GM19324 (cell line): ENCODE measurements around the gene CLEC1B.
A peak's percentile ranks its signal among the peaks of the same experiment; 100 is the strongest.
"Not testable (repeated sequence)": the region's sequence is repeated elsewhere in the genome, so short reads cannot be mapped to it uniquely, and the experiment has no call there.

Experiments
- ATAC-seq: cut with Tn5 transposase; IDR thresholded peaks from one replicate; pipeline ENCODE4 v1.9.1; 2021; ENCODE audit warnings: mild to moderate bottlenecking, moderate library complexity; ENCODE audit not compliant: unreplicated experiment, low FRiP score

CLEC1B gene

DNA sequence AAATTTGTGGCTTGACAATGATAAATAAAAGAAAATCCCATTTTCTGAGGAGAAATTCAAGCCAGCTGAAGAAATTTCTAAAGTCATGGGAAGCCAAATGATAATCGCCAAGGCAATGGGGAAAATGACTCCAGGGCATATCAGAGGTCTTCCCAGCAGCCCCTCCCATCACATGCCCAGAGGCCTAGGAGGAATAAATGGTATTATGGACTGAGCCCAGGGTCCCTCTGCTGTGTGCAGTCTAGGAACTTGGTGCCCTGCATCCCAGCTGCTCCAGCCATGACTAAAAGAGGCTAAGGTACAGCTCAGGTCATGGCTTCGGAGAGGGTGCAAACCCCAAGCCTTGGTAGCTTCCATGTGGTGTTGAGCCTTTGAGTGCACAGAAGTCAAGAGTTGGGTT lies 23.3 kb downstream of the CLEC1B start:
- no peak for ATAC-seq

DNA sequence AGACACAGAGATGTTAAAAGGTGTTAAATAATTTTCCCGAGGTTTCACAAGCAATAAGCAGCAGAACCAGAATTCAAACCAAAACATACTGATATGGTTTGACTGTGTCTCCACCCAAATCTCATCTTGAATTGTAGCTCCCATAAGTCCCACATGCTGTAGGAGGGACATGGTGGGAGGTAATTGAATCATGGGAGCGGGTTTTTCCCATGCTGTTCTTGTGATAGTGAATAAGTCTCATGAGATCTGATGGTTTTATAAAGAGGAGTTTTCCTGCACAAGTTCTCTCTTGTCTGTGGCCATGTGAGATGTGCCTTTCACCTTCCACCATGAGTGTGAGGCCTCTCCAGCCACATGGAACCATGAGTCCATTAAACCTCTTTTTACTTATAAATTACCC lies 24.2 kb downstream of the CLEC1B start:
- not testable (repeated sequence) for ATAC-seq

DNA sequence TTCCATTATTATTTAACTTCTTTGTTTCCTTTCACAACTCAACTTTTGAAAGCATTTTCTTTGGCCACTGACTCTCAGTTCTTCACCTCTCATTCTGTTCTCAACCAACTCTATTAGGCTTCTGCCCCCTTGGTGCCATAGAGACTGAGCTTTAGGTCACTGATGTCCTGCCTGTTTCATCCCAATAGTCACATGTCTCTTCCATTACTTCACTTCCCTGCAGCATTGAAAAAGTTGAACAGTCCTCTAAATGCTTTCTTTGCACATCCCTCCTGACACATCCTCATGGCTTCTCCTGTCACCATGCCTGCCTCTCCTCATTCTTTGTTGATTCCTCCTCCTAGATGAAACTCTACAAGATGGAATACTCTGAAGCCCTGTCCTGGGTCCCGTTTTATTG lies 25.0 kb downstream of the CLEC1B start:
- ATAC-seq: no peak

DNA sequence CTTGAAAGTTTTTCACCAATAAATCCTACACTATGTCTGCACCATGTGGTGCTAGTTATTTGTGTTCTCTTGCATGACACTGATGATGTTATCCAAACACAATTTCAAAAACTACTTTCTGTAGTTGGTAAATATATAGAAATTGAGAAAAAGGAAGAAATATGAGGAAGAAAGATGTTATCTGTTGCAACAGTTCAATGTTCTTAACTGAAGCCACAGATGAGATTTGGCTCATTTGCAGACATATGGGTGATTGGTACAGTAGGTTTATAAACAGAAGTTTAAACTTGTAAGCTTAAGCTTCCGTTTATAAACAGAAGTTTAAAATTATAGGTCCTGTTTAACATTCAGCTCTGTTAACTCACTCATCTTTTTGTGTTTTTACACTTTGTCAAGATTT lies 27.7 kb downstream of the CLEC1B start, which contains the start of gene CLEC12A:
TSS of gene CLEC12A (plus strand) at position 229 of the 400 bp plus-strand sequence. CDS start 188 bp downstream, outside the sequence.
- no peak for ATAC-seq

DNA sequence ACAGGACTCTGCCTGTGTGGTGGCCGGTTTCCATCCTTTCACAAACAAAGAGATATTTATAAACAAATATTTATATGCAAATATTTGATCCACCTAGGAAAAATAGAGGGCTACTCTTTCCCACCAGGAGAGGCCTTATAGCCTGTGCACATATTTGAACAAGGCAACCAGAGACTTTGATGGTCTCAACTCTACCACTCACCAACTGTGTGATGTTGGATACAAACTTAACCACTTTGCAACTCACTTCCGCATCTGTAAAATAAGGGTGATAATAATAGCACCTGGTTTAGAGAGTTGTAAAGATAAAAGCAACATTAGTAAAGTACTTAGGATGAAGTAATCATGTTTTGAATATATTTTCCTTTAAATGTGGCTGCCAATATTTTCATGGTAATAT lies 29.2 kb downstream of the CLEC1B start:
- no peak for ATAC-seq

DNA sequence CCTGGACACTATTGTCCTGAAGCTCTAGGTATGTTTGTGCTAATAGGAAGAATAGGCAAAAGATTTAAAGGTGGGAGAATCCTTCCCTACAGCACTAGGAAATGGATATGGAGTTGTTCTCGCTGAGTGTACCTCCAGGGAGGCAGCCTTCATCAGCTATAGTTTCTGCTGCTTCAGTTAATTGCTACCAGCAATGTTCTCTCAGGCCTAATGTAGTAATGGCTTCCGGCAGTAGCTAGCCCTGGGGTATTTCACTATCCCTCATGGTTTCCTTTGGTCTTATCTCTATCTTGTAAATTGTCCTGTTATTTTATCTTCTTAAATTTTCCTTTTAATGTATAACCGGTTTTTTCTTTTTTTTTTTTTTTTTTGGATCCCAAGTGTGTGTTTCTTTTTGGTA lies 37.0 kb downstream of the CLEC1B start:
- ATAC-seq: no peak

DNA sequence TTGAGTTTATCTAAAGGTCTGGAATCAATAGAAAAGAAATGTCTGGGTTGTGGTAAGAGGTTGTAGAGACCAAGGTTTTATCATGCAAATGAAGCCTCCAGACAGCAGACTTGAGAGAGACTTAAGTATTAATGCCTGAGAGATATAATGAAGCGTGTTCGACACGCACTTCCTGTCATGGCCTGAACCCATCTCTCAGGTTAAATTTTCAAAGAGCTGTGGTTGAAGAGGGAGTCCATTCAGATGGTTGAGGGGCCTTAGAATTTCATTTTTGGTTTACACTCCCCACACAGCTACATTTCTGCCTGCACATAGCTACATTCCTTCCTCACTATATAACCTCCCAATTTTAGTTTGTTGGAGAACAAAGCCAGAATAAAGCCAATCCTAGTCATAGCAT lies 37.8 kb downstream of the CLEC1B start:
- ATAC-seq: peak; percentile 79

DNA sequence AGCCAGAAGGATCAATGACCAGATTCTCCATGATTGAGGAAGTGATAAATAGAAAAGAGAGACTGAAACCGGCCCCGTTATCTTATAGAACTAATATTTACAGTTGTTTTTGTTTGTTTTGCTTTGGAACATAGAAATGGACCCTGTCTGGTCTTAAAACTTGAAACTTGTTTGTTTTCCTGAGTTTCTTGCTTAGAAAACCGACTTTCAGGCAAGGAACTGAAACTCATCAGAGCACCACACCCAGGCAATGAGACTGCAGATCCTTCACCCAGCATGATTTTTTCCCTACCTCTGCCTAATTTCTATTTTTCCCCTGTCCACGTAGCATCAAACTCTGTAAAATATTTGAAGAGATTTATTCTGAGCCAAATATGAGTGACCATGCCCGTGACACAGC lies 38.3 kb downstream of the CLEC1B start:
- peak; percentile 17 for ATAC-seq

DNA sequence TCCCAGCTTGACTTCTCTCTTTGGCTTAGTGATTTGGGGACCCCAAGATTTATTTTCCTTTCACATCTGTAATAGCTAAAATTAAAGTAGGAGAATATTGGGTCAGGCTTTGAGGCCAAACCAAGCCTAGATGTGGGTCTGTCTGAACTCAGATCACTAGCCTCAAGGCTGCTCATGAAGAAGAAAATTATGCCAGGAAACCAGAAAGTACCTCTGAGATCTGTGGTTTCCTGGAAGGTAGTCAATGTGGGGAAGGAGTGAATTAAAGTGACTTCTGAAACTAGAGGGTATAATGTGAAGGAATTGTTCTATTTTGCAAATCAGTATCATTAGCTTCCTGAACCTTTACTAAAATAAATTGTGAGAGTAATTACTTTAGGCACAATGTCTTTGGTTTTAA lies 41.1 kb downstream of the CLEC1B start:
- no peak for ATAC-seq

DNA sequence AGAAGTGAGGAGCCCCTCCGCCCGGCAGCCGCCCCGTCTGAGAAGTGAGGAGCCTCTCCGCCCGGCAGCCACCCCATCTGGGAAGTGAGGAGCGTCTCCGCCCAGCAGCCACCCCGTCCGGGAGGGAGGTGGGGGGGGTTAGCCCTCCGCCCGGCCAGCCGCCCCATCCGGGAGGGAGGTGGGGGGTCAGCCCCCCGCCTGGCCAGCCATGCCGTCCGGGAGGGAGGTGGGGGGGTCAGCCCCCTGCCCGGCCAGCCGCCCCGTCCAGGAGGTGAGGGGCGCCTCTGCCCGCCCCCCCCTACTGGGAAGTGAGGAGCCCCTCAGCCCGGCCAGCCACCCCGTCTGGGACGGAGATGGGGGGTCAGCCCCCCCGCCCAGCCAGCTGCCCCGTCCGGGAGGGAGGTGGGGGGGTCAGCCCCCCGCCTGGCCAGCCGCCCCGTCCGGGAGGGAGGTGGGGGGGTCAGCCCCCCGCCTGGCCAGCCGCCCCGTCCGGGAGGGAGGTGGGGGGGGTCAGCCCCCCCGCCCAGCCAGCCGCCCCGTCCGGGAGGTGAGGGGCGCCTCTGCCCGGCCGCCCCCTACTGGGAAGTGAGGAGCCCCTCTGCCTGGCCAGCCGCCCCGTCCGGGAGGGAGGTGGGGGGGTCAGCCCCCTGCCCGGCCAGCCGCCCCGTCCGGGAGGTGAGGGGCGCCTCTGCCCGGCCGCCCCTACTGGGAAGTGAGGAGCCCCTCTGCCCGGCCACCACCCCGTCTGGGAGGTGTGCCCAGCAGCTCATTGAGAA lies 45.8 kb downstream of the CLEC1B start:
- not testable (repeated sequence) for ATAC-seq

DNA sequence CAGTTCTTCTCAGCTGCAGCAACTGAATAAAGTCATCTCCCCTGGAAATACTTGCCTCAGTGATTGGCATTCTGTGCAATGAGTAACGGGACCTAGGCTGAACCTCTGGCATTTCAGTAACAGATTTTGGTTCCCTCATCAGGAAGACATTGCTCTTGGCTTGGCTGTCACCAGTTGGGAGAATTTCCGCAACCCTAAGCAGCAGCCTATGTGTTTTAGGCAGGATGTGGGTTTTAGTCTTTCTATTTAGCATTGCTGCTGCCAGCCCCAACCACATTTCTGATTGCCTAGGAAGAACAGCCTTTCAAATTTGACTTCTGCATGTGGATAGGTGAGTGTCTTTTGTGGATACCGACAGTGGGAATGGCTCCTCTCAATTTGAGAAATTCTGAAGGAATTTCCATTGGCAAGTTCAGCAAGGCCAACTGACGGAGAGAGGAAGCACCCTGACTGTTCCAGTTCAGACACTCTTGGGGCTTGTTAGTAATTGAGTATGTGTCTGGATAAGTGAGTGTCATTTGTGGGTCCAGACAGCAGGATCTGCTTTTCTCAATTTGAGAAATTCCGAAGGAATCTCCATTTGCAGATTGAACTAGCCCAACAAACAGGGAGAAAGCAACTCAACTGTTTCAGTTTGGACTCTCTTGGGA lies 47.8 kb downstream of the CLEC1B start:
- ATAC-seq: no peak

DNA sequence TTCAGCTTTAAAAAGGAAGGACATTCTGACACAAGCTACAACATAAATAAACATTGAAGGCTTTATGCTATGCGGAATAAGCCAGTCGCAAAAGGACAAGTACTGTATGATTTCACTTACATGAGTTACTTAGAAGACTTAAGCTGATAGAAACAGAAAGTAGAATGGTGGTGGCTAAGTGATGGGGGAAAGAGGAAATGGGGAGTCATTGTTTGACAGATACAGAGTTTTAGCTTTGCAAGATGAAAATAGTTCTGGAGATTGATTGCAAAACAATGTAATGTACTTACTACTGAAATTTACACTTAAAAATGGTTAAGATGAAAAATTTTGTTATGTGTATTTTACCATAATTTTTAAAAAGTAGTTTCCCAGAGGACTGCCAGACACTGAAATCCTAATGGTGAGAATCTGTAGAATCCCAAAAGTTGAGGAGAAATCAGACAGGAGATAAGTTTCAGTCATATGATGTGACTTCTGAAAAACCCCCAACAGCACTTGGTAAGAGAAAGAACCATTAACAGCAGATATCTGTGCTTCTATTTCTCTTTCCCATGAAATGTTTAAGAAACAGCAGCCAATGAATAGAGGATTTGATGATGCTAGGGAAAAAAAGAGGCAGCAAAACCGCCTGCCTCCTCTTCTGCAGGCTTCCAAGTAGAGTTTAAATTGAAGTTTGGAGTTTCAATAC lies 50.2 kb downstream of the CLEC1B start:
- ATAC-seq: peak; percentile 85

DNA sequence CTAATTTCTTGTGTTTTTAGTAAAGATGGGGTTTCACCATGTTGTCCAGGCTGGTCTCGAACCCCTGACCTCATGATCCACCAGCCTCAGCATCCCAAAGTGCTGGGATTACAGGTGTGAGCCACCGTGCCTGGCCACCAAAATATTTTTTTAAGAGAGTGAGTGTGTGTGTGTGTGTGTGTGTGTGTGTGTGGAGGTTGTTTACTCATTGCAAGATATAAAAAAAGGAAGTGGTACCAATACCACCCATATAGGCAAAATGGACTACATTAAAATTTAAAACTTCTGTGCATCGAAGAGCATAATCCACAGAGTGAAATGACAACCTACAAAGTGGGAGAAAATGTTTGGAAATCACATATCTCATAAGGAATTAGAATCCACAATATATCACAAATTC lies 51.2 kb downstream of the CLEC1B start:
- no peak for ATAC-seq

DNA sequence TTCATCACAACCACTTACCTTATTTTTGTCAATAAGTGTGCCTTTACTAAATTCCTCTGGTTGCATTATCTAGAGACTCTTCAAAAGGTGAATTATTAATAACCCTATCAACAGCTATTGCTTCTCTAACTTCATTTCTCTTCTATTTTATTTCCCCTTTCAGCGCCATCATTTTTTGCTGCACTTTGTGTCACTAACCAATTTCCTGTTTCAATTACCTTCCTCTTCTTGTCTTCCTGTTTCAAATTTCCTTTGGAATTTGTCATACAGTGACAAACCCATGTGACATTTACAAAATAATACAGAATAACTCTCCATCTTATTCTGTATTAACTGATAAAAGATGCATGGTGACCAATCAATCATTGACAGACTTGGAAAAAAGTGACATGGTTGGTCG lies 54.5 kb downstream of the CLEC1B start:
- no peak for ATAC-seq

DNA sequence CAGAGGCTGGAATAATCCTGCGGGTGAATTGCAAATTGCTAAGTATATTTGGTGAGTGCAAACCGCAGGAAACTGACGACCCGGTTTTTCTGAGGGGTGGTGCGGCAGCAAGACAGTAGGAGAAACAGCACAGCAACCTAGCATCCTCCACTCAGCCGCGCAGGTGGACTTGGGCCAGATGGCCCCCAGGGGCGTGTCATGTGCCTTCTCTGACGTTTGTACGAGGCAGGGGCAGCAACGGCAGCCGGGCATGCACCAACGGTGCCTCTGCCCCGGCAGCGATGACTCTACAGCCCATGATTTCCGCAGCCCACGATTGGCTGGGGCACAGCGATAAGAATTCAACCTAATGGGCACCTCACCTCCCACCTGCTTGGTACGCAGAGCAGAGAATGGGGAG lies 55.7 kb downstream of the CLEC1B start:
- no peak for ATAC-seq
